ENCODE measurements around the gene HOXB1.

- TF ChIP-seq POLR2A (IDR thresholded peaks at IDR 0.05; ENCODE audit: control extremely low read depth in 1 of 2, low read depth in 2 of 2, low read length in 2 of 2) (no peak), CTCF (IDR thresholded peaks at IDR 0.05; ENCODE audit: control extremely low read depth in 1 of 3, insufficient read depth in 1 of 3, low read depth in 1 of 3, low read length in 3 of 3) (no peak), EP300 (IDR thresholded peaks at IDR 0.05; ENCODE audit: borderline replicate concordance in 1 of 2, low read depth in 2 of 2, low read length in 2 of 2) (no peak), POLR2AphosphoS5 (IDR thresholded peaks at IDR 0.05; ENCODE audit: low read depth, low read length) (no peak), HDAC2 (IDR thresholded peaks at IDR 0.05; ENCODE audit: borderline replicate concordance in 1 of 2, low read depth in 2 of 2, low read length in 2 of 2) (no peak), HDAC6 (IDR thresholded peaks at IDR 0.05; ENCODE audit: low read depth, low read length) (no peak), EGR1 (IDR thresholded peaks at IDR 0.05; ENCODE audit: borderline replicate concordance, low read depth, low read length) (no peak), ASH2L (IDR thresholded peaks at IDR 0.05; ENCODE audit: low read length) (no peak), CBX5 (IDR thresholded peaks at IDR 0.05; ENCODE audit: low read depth, low read length) (no peak), BACH1 (IDR thresholded peaks at IDR 0.05; ENCODE audit: low read length) (no peak), TAF1 (IDR thresholded peaks at IDR 0.05; ENCODE audit: low read depth, low read length) (no peak), MAX (IDR thresholded peaks at IDR 0.05) (no peak), RAD21 (IDR thresholded peaks at IDR 0.05 in 1 of 2, conservative IDR thresholded peaks at IDR 0.05 in 1 of 2; ENCODE audit: low read depth in 2 of 2, low read length in 2 of 2) (no peak), SP2 (IDR thresholded peaks at IDR 0.05; ENCODE audit: low read length) (no peak)
Measured at GRCh38 chr17:48565925-48566710, 35.3 kb upstream of the HOXB1 start.
